Liver (tissue), 9 donors: ENCODE data around the gene TRIM52. TPM values are rescaled to one million over a fixed set of nuclear protein-coding genes. Genes with fewer than 3 reads are reported as not detected.
"Not testable (repeated sequence)": the region's sequence is repeated elsewhere in the genome, so short reads cannot be mapped to it uniquely, and the experiment has no call there.

Experiments
- DNase-seq: peaks from one replicate; pipeline ENCODE4 v3.0.0-alpha.2; 2017; ENCODE audit warnings: low spot score
- H3K27ac ChIP-seq, 2 donors: one replicate each; pipeline ENCODE4 v1.7.0; 2013; ENCODE audit warnings: inconsistent platforms in 2 of 2, low read length in 2 of 2, control low read depth in 1 of 2, low read depth in 1 of 2, mild to moderate bottlenecking in 1 of 2
- H3K27me3 ChIP-seq, 4 donors: one replicate each; pipeline versions ENCODE4 v1.6.1 to v1.7.0; 2013; ENCODE audit warnings: low read length in 3 of 4, inconsistent platforms in 1 of 4, mild to moderate bottlenecking in 1 of 4, moderate library complexity in 1 of 4; ENCODE audit not compliant: control insufficient read depth in 4 of 4, insufficient read depth in 4 of 4
- H3K36me3 ChIP-seq, 4 donors: one replicate each; pipeline versions ENCODE4 v1.6.1 to v1.7.0; 2013; ENCODE audit warnings: low read length in 3 of 4, mild to moderate bottlenecking in 3 of 4, low read depth in 1 of 4, moderate library complexity in 1 of 4; ENCODE audit not compliant: control insufficient read depth in 4 of 4, insufficient read depth in 3 of 4
- H3K4me1 ChIP-seq, 4 donors: one replicate each; pipeline versions ENCODE4 v1.6.1 to v1.7.0; 2013; ENCODE audit warnings: low read length in 3 of 4, mild to moderate bottlenecking in 3 of 4, moderate library complexity in 1 of 4; ENCODE audit not compliant: control insufficient read depth in 4 of 4, insufficient read depth in 4 of 4
- H3K4me3 ChIP-seq, 3 donors: one replicate each; pipeline versions ENCODE4 v1.6.1 to v1.7.0; 2013; ENCODE audit warnings: low read length in 3 of 3, control low read depth in 1 of 3, low read depth in 1 of 3, mild to moderate bottlenecking in 1 of 3
- H3K9ac ChIP-seq, 2 donors: one replicate each; pipeline ENCODE4 v1.7.0; 2013; ENCODE audit warnings: low read length in 2 of 2, mild to moderate bottlenecking in 2 of 2, moderate library complexity in 2 of 2, control low read depth in 1 of 2, low read depth in 1 of 2
- H3K9me3 ChIP-seq, 4 donors: one replicate each; pipeline versions ENCODE4 v1.6.1 to v1.7.0; 2013; ENCODE audit warnings: low read length in 3 of 4; ENCODE audit not compliant: control insufficient read depth in 4 of 4
- FOXA1 ChIP-seq: IDR thresholded peaks from 2 replicates; pipeline ENCODE4 v1.6.1; 2016; ENCODE audit warnings: antibody characterized with exemption
- GABPA ChIP-seq, 2 donors: IDR thresholded peaks in 1 of 2; conservative IDR thresholded peaks in 1 of 2; 2 replicates each; pipeline ENCODE4 v1.6.1; 2016; ENCODE audit warnings: antibody characterized with exemption in 2 of 2, mild to moderate bottlenecking in 1 of 2, moderate library complexity in 1 of 2
- HNF4A ChIP-seq, 2 donors: conservative IDR thresholded peaks; 2 replicates each; pipeline ENCODE4 v1.6.1; 2016; ENCODE audit warnings: antibody characterized with exemption in 2 of 2, mild to moderate bottlenecking in 2 of 2
- HNF4G ChIP-seq: IDR thresholded peaks from 2 replicates; pipeline ENCODE4 v1.6.1; 2016; ENCODE audit warnings: antibody characterized with exemption
- NR2F2 ChIP-seq: IDR thresholded peaks from 2 replicates; pipeline ENCODE4 v1.6.1; 2016; ENCODE audit warnings: antibody characterized with exemption
- RAD21 ChIP-seq, 2 donors: IDR thresholded peaks; 2 replicates each; pipeline ENCODE4 v1.6.1; 2016; ENCODE audit warnings: antibody characterized with exemption in 2 of 2, mild to moderate bottlenecking in 2 of 2
- WGBS: extraction: QIAGEN DNeasy Blood & Tissue Kit; methylation state at CpG from one replicate; pipeline ENCODE4 v1.1.7; 2013; 5-methylcytosine and 5-hydroxymethylcytosine counted together
- polyA plus RNA-seq, 2 donors: library from polyadenylated mRNA; stranded (reverse) in 1 of 2; unstranded in 1 of 2; fragments of 200-250 nt in 1 of 2; fragments of >200 nt in 1 of 2; fragmentation: Nextera tagmentation in 1 of 2; extraction: Ambion mirVana in 1 of 2; gene quantifications; one replicate each; pipeline versions ENCODE4 v1.2.1 to v1.2.3, GENCODE V29; 2013 to 2015
- total RNA-seq, 2 donors: library from RNA; depleted of rRNA; stranded (reverse); fragments of >200 nt; gene quantifications; one replicate each; pipeline ENCODE4 v1.2.3, GENCODE V29; 2014
- TF ChIP-seq, protein P1 (sequence below): IDR thresholded peaks from 2 replicates; pipeline ENCODE4 v1.6.1; 2016; ENCODE audit warnings: antibody characterized with exemption, mild to moderate bottlenecking
- TF ChIP-seq, protein P2 (sequence below): fragments of 150-350 bp; IDR thresholded peaks from 2 replicates; pipeline ENCODE4 v1.5.1; 2017; ENCODE audit warnings: improper control_type of control experiment, low read depth, low read length; ENCODE audit not compliant: missing input control
- donor health status: healthy.
- donor health status: healthy.
- donor health status: healthy.
- donor health status: healthy.
- donor health status: healthy.

The TRIM52 gene
- total and polyA plus RNA-seq, 4 donors, result 2.8 to 11.4 (median 6.3) TPM

DNA sequence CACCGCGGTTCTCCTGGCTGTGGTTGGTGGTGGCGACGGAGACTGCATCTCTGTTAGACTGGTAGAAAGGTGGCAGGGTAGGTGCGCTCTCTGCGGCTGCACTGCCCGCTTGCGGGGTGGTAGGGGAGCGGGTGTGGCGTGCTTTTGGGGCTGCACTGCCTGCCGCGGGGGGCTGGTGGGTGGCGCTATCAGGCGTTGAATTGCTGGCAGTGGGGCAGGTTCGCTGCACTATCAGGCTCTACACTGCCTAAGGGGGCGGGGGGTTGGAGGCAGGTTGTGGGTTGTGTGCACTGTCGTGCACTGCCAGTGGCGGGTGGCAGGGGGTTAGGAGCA lies 21.0 kb upstream of the TRIM52 start:
- H3K9me3 ChIP-seq, result no peaks in the 10 kb centered on the region
- 94% methylated on average over 18 of the region's 18 CpGs for WGBS
- H3K36me3 ChIP-seq, result no peaks in the 10 kb centered on the region
- H3K27me3 ChIP-seq, result no peaks in the 10 kb centered on the region
- H3K27ac ChIP-seq, result no peak overlapping the region
- no peak overlapping the region for H3K9ac ChIP-seq
- H3K4me3 ChIP-seq, result no peak overlapping the region
- DNase-seq, result no peak
- no peak for TF ChIP-seq NR2F2
- no peak for TF ChIP-seq HNF4A (conservative IDR thresholded peaks at IDR 0.05)
- TF ChIP-seq HNF4G, result no peak
- no peaks in the 10 kb centered on the region for H3K4me1 ChIP-seq

DNA sequence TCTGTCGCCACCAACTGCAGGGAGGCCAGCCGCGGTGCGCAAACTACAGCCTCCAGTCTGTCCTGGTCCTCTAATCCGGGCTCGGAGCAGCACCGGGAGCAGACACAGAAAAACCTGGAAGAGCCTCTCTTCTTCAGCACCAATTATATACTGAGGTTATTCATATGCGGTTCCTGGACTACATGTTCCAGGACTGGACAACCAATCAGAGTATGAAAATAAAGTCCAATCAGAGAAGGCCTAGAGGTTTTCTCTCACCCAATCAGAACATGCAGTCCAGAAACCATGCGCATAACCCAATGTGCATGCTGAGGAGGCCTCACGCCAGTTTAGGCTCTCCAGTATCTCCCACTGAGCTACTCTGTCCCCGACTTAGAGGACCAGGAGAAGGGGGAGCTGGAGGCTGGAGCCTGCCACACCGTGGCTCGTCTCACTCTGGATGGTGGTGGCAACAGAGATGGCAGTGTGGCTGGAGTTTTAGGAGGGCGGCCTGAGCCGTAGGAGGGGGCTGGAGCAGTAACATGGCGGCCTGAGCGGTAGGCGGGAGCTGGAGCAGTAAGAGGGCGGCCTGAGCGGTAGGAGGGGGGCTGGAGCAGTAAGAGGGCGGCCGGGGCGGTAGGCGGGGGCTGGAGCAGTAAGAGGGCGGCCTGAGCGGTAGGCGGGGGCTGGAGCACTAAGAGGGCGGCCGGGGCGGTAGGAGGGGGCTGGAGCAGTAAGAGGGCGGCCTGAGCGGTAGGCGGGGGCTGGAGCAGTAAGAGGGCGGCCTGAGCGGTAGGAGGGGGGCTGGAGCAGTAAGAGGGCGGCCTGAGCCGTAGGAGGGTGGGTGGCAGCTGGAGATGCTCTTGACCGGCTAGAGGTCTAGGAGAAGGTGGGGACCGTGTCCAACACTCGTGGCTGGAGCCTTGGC lies 20.4 kb upstream of the TRIM52 start:
- Histone ChIP-seq H3K9ac (no peak overlapping the region), H3K4me1 (no peaks in the 10 kb centered on the region), H3K36me3 (no peaks in the 10 kb centered on the region), H3K27ac (no peak overlapping the region), H3K4me3 (no peak overlapping the region), H3K27me3 (no peaks in the 10 kb centered on the region), H3K9me3 (no peaks in the 10 kb centered on the region)
- DNase-seq, result no peak
- 93% methylated on average over 40 of the region's 40 CpGs for WGBS
- TF ChIP-seq, protein P1, sequence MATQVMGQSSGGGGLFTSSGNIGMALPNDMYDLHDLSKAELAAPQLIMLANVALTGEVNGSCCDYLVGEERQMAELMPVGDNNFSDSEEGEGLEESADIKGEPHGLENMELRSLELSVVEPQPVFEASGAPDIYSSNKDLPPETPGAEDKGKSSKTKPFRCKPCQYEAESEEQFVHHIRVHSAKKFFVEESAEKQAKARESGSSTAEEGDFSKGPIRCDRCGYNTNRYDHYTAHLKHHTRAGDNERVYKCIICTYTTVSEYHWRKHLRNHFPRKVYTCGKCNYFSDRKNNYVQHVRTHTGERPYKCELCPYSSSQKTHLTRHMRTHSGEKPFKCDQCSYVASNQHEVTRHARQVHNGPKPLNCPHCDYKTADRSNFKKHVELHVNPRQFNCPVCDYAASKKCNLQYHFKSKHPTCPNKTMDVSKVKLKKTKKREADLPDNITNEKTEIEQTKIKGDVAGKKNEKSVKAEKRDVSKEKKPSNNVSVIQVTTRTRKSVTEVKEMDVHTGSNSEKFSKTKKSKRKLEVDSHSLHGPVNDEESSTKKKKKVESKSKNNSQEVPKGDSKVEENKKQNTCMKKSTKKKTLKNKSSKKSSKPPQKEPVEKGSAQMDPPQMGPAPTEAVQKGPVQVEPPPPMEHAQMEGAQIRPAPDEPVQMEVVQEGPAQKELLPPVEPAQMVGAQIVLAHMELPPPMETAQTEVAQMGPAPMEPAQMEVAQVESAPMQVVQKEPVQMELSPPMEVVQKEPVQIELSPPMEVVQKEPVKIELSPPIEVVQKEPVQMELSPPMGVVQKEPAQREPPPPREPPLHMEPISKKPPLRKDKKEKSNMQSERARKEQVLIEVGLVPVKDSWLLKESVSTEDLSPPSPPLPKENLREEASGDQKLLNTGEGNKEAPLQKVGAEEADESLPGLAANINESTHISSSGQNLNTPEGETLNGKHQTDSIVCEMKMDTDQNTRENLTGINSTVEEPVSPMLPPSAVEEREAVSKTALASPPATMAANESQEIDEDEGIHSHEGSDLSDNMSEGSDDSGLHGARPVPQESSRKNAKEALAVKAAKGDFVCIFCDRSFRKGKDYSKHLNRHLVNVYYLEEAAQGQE, result no peak
- TF ChIP-seq NR2F2, result no peak
- no peak for TF ChIP-seq FOXA1
- TF ChIP-seq GABPA (IDR thresholded peaks at IDR 0.05 in 1 of 2, conservative IDR thresholded peaks at IDR 0.05 in 1 of 2), result no peak

DNA sequence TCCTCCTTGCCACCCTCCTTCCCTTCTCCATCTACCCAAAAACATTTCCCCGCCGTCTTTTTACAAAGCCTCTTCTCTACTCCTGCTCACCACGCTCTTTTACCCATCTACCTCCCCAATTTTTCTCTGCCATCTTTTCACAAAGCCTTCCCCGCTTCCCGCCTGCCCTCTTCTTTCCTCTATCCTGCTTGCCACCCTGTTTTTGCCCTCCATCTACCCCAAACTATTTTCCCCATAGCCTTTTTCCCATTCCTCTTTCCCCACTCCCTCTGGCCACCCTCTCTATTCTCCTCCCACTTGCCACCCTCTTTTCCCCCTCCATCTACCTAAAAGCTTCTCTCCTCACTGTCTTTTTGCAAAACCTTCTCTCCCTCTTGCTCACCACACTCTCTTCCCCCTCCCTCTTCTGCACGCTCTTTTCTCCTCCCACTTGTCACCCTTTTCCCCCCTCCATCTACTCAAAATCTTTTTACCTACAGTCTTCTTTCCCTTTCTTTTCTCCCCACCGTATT lies 19.4 kb upstream of the TRIM52 start:
- no peak for TF ChIP-seq RAD21 (IDR thresholded peaks at IDR 0.05)
- H3K27me3 ChIP-seq, result no peaks in the 10 kb centered on the region
- DNase-seq, result no peak
- H3K9me3 ChIP-seq, result no peaks in the 10 kb centered on the region
- H3K36me3 ChIP-seq, result no peaks in the 10 kb centered on the region
- 89% methylated on average over 7 of the region's 7 CpGs for WGBS
- no peaks in the 10 kb centered on the region for H3K4me1 ChIP-seq
- H3K4me3 ChIP-seq, result no peak overlapping the region
- no peak overlapping the region for H3K27ac ChIP-seq
- no peak overlapping the region for H3K9ac ChIP-seq

DNA sequence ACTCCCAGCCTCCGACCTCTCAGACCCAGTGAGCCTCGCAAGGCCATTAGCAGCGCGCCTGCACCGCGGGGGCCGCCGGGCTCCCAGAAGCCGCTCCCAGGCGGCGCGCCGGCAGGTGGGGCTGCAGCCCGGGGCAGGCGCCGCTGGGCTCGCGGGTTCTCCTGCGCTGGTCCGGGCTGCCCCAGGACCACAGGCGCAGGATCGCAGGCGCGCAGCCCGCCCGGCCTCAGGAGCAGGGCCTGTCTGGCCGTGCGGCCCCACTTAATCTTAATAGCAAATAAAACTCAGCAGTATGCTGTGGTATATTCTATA lies 12.4 kb upstream of the TRIM52 start:
- not testable (repeated sequence) for H3K4me3 ChIP-seq, H3K27me3 ChIP-seq, H3K9me3 ChIP-seq, H3K27ac ChIP-seq, H3K9ac ChIP-seq, H3K4me1 ChIP-seq, H3K36me3 ChIP-seq
- 19% methylated on average over 28 of the region's 28 CpGs for WGBS
- TF ChIP-seq, protein P2, sequence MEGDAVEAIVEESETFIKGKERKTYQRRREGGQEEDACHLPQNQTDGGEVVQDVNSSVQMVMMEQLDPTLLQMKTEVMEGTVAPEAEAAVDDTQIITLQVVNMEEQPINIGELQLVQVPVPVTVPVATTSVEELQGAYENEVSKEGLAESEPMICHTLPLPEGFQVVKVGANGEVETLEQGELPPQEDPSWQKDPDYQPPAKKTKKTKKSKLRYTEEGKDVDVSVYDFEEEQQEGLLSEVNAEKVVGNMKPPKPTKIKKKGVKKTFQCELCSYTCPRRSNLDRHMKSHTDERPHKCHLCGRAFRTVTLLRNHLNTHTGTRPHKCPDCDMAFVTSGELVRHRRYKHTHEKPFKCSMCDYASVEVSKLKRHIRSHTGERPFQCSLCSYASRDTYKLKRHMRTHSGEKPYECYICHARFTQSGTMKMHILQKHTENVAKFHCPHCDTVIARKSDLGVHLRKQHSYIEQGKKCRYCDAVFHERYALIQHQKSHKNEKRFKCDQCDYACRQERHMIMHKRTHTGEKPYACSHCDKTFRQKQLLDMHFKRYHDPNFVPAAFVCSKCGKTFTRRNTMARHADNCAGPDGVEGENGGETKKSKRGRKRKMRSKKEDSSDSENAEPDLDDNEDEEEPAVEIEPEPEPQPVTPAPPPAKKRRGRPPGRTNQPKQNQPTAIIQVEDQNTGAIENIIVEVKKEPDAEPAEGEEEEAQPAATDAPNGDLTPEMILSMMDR, result peak; percentile 43
- peak; percentile 45 to 55 for TF ChIP-seq RAD21 (IDR thresholded peaks at IDR 0.05)
- peak; percentile 48 for DNase-seq
